HCT116 (cell line): ENCODE results near the gene ARHGAP42.

Experiments used
- CEBPB ChIP-seq: IDR thresholded peaks from 2 replicates; pipeline ENCODE4 v1.6.1; 2012; ENCODE audit warnings: low read depth
- CTCF ChIP-seq, 3 experiments: fragments of 200-600 bp in 1 of 3; sonication (generic) in 1 of 3; IDR thresholded peaks in 2 of 3; conservative IDR thresholded peaks in 1 of 3; 2 replicates each; pipeline ENCODE4 v1.5.1; 2012 to 2017; ENCODE audit warnings: low read depth in 2 of 3, low read length in 2 of 3, antibody characterized with exemption in 1 of 3, borderline replicate concordance in 1 of 3, control low read depth in 1 of 3, mild to moderate bottlenecking in 1 of 3, mixed read lengths in 1 of 3, mixed run types in 1 of 3, moderate library complexity in 1 of 3; ENCODE audit not compliant: insufficient read depth in 1 of 3
- FOSL1 ChIP-seq: IDR thresholded peaks from 2 replicates; pipeline ENCODE4 v1.6.1; 2012; ENCODE audit warnings: low read depth
- POLR2A ChIP-seq: IDR thresholded peaks from 2 replicates; pipeline ENCODE4 v1.7.0; 2011; ENCODE audit warnings: borderline replicate concordance; ENCODE audit not compliant: insufficient read depth, insufficient read length; ENCODE audit errors: extremely low read depth
- RAD21 ChIP-seq: IDR thresholded peaks from 2 replicates; pipeline ENCODE4 v1.6.1; 2012; ENCODE audit warnings: low read depth, mild to moderate bottlenecking
- ZNF274 ChIP-seq: fragments of 200-500 bp; sonication (Bioruptor generic); IDR thresholded peaks from 2 replicates; pipeline ENCODE4 v1.6.1; 2014; ENCODE audit warnings: mild to moderate bottlenecking, low read depth, low read length, inconsistent platforms
- TF ChIP-seq, protein P1 (sequence below): IDR thresholded peaks from 2 replicates; pipeline ENCODE4 v1.6.1; 2012; ENCODE audit warnings: low read depth

- TF ChIP-seq FOSL1 (no peak), ZNF274 (no peak), POLR2A (no peak), CTCF (IDR thresholded peaks at IDR 0.05 in 2 of 3, conservative IDR thresholded peaks at IDR 0.05 in 1 of 3; ENCODE audit: borderline replicate concordance in 1 of 3, insufficient read depth in 1 of 3, low read depth in 2 of 3, low read length in 2 of 3) (peak; percentile 33 to 52 (median 51); a peak in 4 of 6 replicates), CEBPB (no peak), RAD21 (peak; percentile 63)
- TF ChIP-seq, protein P1, sequence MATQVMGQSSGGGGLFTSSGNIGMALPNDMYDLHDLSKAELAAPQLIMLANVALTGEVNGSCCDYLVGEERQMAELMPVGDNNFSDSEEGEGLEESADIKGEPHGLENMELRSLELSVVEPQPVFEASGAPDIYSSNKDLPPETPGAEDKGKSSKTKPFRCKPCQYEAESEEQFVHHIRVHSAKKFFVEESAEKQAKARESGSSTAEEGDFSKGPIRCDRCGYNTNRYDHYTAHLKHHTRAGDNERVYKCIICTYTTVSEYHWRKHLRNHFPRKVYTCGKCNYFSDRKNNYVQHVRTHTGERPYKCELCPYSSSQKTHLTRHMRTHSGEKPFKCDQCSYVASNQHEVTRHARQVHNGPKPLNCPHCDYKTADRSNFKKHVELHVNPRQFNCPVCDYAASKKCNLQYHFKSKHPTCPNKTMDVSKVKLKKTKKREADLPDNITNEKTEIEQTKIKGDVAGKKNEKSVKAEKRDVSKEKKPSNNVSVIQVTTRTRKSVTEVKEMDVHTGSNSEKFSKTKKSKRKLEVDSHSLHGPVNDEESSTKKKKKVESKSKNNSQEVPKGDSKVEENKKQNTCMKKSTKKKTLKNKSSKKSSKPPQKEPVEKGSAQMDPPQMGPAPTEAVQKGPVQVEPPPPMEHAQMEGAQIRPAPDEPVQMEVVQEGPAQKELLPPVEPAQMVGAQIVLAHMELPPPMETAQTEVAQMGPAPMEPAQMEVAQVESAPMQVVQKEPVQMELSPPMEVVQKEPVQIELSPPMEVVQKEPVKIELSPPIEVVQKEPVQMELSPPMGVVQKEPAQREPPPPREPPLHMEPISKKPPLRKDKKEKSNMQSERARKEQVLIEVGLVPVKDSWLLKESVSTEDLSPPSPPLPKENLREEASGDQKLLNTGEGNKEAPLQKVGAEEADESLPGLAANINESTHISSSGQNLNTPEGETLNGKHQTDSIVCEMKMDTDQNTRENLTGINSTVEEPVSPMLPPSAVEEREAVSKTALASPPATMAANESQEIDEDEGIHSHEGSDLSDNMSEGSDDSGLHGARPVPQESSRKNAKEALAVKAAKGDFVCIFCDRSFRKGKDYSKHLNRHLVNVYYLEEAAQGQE = no peak
Measured at GRCh38 chr11:100827934-100828661, 141.0 kb downstream of the ARHGAP42 start.
